BJ (cell line): ENCODE results near the gene CKLF. TPM values are rescaled to one million over a fixed set of nuclear protein-coding genes. Genes with fewer than 3 reads are reported as not detected.
"Not testable (repeated sequence)": the region's sequence is repeated elsewhere in the genome, so short reads cannot be mapped to it uniquely, and the experiment has no call there.

Source experiments
- CTCF ChIA-PET: fragments of 350-600 bp; formaldehyde crosslinking; extraction: SDS; loops from one replicate; lab custom pipeline; 2021; ENCODE audit warnings: antibody characterized with exemption, inconsistent platforms; lab: Yijun Ruan, JAX
- POLR2A ChIA-PET: fragments of 300-600 bp; sonication (Branson Sonifier 250); formaldehyde crosslinking; extraction: SDS; loops from one replicate; lab custom pipeline; 2021; ENCODE audit warnings: antibody characterized with exemption; lab: Charles Lee
- DNase-seq: peaks from one replicate; pipeline ENCODE4 v3.0.0-alpha.2; 2011; ENCODE audit warnings: low read depth
- H3K27me3 ChIP-seq: 2 replicates; pipeline ENCODE4 v1.6.0; 2011; ENCODE audit warnings: low read length; ENCODE audit not compliant: control insufficient read depth, insufficient read depth
- H3K36me3 ChIP-seq: 2 replicates; pipeline ENCODE4 v1.5.1; 2011; ENCODE audit warnings: low read length; ENCODE audit not compliant: control insufficient read depth, insufficient read depth
- H3K4me3 ChIP-seq: 2 replicates; pipeline ENCODE4 v1.5.1; 2011; ENCODE audit warnings: low read depth, mild to moderate bottlenecking, control low read depth, low read length
- CTCF ChIP-seq: IDR thresholded peaks from 2 replicates; pipeline ENCODE4 v1.5.1; 2011; ENCODE audit warnings: low read depth, mild to moderate bottlenecking, control low read depth, inconsistent platforms, low read length, moderate library complexity; ENCODE audit not compliant: insufficient read depth
- polyA plus RNA-seq: library from polyadenylated mRNA; depleted of rRNA; stranded (reverse); fragments of >200 nt; gene quantifications from 2 replicates; pipeline ENCODE4 v1.2.3, GENCODE V29; 2011

Gene CKLF
- polyA plus RNA-seq, 1 experiment, result 60.8 TPM

- ChIA-PET CTCF (interaction anchor here (0.5 to 3.6 kb wide), 32 partner anchors 10 to 521 kb away, joined by 3 to 41 read pairs (median 4); no protein-coding TSS in a partner anchor), POLR2A (no interaction called here)
- no peak overlapping the region for H3K4me3 ChIP-seq
- DNase-seq, result peak; percentile 32
- H3K36me3 ChIP-seq, result peaks cover 35% of the 10 kb centered on the region
- H3K27me3 ChIP-seq, result no peaks in the 10 kb centered on the region
- TF ChIP-seq CTCF, result peak; percentile 94
These were observed 56.1 kb downstream of the CKLF start for GRCh38 chr16:66608241-66609138.

- no peak for DNase-seq
- no peak for TF ChIP-seq CTCF
- H3K36me3 ChIP-seq, result peaks cover 35% of the 10 kb centered on the region
- H3K27me3 ChIP-seq, result no peaks in the 10 kb centered on the region
- CTCF ChIA-PET, result interaction anchor here (0.8 to 3.6 kb wide), 22 partner anchors 10 to 264 kb away, joined by 3 to 41 read pairs (median 5); no protein-coding TSS in a partner anchor
- POLR2A ChIA-PET, result no interaction called here
- no peak overlapping the region for H3K4me3 ChIP-seq
These were observed 56.7 kb downstream of the CKLF start for GRCh38 chr16:66609139-66609510.

- ChIA-PET CTCF (interaction anchor here (1.3 to 3.5 kb wide), 6 partner anchors 8 to 258 kb away, joined by 4 to 41 read pairs (median 6); no protein-coding TSS in a partner anchor), POLR2A (no interaction called here)
- DNase-seq, result no peak
- Histone ChIP-seq H3K36me3 (peaks cover 39% of the 10 kb centered on the region), H3K4me3 (no peak overlapping the region), H3K27me3 (no peaks in the 10 kb centered on the region)
- TF ChIP-seq CTCF, result no peak
These were observed 57.9 kb downstream of the CKLF start for GRCh38 chr16:66610111-66610820.

GRCh38 chr16:66611911-66612310, 59.5 kb downstream of the CKLF start:
- DNase-seq, H3K27me3 ChIP-seq, POLR2A ChIA-PET, H3K4me3 ChIP-seq: not testable (repeated sequence)
- CTCF ChIA-PET, result interaction anchor here (1.7 kb wide), 1 partner anchor 106 kb away, joined by 4 read pairs; no protein-coding TSS in a partner anchor
- H3K36me3 ChIP-seq, result peaks cover 37% of the 10 kb centered on the region

- Histone ChIP-seq H3K36me3 (peaks cover 37% of the 10 kb centered on the region), H3K4me3 (no peak overlapping the region), H3K27me3 (no peaks in the 10 kb centered on the region)
- ChIA-PET CTCF (no interaction called here), POLR2A (no interaction called here)
- TF ChIP-seq CTCF, result no peak
- DNase-seq, result no peak
These were observed 60.0 kb downstream of the CKLF start for GRCh38 chr16:66612422-66612821.
